Activated CD4-positive, alpha-beta T cell treated with anti-CD3 and anti-CD28 coated beads for 4 hours (primary cell): ENCODE data around the gene TRAPPC4.
A peak's percentile ranks its signal among the peaks of the same experiment; 100 is the strongest.
"Not testable (repeated sequence)": the region's sequence is repeated elsewhere in the genome, so short reads cannot be mapped to it uniquely, and the experiment has no call there.

Experiments used
- DNase-seq, 2 donors: peaks; one replicate each; pipeline ENCODE4 v3.0.0-alpha.2; 2020

TRAPPC4 gene, protein sequence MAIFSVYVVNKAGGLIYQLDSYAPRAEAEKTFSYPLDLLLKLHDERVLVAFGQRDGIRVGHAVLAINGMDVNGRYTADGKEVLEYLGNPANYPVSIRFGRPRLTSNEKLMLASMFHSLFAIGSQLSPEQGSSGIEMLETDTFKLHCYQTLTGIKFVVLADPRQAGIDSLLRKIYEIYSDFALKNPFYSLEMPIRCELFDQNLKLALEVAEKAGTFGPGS

DNA sequence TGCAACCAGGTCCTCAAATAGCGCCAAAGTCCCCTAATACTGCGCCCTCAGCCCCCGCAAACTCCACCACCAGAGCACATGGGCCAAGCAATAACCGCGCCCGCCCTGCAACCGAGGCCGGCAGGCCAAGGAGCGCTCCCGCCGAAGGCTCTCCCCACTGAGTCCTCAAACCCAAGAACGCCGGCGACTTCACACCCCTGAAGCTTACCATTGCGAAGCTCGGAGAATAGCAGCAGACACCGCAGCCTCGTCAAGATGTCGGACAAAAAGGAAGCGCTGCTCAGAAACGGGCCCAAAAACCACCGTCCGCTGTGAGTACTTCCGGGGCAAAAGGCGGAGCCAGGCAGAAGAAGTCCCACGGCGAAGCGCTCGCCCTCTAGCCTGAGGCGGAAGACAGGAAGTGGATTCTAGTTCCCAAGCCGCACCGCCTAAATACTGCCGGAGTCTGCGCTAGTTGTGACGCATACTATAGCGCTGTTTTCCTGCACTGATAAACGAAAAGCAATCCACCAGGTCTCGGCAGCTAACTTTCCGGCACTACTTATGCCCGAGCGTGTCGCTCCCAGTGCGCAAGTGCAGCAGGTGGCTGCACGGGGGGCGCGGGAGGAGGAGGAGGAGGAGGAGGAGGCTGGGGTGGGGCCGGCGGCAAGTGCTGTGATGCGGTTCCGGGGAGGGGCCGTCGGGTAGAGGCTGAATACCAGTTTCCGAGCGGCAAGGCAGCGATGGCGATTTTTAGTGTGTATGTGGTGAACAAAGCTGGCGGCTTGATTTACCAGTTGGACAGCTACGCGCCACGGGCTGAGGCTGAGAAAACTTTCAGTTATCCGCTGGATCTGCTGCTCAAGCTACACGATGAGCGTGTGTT is at the start of gene TRAPPC4, which contains the start of gene RPS25:
TSS of gene TRAPPC4 (plus strand) at position 693 of the 865 bp plus-strand sequence. CDS start at position 723, 30 bp downstream.
TSS of gene RPS25 (minus strand) at position 270 of the 865 bp plus-strand sequence. CDS start at position 211, 59 bp downstream.
- DNase-seq: peak; percentile 91 to 95

DNA sequence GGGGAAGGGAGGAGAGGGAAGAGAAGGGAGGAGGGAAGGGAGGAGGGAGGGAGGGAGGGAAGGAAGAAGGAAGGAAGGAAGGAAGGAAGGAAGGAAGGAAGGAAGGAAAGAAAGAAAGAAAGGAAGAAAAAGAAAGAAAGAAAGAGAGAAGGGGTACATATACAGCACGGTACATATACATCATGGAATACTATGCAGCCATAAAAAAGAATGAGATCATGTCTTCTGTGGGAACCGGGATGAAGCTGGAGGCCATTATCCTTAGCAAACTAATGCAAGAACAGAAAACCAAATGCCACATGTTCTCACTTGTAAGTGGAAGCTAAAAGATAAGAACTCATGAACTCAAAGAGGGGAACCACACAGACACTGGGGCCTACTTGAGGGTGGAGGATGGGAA is 49.1 kb upstream of the TRAPPC4 start:
- not testable (repeated sequence) for DNase-seq

DNA sequence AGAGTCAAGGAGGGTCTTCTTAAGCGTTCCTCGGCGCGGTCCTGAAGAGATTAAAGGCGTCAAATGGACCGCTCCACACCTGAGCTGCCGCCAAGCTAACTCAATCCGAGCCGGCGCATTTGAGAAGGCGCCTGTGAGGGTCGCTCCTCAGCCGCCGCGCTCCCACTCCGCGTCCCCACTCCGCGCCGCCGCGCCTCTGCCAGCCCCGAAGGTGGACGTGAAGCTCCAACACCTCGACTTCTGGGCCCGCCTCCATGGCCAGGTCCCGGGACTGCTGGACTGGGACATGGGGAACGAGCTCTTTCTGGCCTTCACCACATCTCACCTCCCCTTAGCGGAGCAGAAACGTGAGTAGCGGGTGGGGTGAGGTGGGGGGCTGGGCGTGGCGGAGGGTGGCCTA is 46.9 kb upstream of the TRAPPC4 start, which contains the start of gene FOXR1:
TSS of gene FOXR1 (plus strand) at position 116 of the 400 bp plus-strand sequence. CDS start at position 287, 171 bp downstream.
- no peak for DNase-seq

DNA sequence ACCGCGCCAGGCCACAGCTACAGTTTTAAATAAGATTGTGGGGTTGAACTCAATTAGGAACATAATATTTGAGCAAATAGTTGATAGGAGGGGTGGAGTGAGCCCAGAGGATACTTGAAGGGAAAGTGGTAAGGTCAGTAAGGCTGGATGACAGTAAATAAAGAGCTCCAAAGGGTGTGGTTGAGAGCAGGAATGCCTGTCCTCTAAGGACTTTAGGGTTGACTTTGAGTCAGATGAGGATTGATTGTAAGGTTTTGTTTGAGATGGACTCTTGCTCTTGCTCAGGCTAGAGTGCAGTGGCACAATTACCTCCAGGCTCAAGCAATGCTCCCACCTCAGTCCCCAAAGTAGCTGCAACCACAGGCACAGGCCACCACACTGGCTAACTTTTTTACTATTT is 44.6 kb upstream of the TRAPPC4 start:
- DNase-seq: no peak

DNA sequence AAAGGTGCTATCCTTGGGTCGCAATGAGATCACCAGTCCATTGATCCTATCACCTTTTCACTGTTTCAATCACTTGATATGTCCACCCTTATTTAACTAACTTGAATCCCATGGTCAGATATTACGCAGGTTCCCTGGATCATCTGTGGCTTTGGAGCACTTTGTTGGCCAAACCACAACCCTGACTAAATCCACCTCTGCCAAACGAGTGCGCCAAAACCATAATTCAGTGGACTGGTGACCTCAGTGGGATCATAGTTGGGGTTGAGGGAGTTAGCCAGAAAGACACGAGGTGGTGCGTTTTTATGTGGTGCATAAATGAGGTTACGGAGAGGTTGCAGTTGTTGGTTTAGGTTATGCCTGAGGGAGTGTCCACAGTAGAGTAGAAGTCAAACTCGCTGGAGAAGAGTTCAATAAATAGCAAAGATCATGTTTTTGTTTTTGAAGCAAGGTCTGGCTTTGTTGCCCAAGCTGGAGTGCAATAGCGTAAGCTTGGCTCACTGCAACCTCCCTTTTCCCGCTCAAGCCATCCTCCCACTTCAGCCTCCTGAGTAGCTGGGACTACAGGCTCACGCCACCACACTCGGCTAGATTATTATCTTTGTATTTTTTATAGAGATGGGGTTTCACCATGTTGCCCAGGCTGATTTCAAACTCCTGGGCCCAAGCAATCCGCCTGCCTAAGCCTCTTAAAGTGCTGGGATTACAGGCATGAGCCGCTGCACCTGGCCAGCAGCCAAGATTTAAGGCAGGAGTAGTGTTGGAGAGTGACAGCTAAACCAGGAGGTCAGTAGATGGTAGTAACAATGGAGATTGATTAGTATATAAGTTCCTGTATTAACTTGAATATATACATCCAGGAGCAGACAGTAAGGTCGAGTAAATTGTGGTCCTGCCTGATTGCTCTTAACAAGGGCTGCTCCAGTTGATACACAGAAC is 42.5 kb upstream of the TRAPPC4 start:
- DNase-seq: no peak

DNA sequence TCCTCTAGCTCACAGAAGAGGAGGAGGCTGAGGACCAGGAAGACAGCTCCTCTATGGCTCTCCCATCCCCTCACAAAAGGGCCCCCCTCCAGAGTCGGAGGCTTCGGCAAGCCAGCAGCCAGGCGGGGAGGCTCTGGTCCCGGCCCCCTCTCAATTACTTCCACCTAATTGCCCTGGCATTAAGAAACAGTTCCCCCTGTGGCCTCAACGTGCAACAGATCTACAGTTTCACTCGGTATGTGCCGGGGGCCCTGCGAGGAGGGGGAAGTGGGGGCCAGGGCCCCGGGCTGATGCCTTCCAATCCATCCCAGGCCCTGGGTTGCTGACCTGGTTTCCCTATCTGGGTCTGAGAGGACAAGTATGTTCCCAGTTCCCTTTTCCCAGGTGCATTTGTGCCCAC is 39.1 kb upstream of the TRAPPC4 start:
- no peak for DNase-seq

DNA sequence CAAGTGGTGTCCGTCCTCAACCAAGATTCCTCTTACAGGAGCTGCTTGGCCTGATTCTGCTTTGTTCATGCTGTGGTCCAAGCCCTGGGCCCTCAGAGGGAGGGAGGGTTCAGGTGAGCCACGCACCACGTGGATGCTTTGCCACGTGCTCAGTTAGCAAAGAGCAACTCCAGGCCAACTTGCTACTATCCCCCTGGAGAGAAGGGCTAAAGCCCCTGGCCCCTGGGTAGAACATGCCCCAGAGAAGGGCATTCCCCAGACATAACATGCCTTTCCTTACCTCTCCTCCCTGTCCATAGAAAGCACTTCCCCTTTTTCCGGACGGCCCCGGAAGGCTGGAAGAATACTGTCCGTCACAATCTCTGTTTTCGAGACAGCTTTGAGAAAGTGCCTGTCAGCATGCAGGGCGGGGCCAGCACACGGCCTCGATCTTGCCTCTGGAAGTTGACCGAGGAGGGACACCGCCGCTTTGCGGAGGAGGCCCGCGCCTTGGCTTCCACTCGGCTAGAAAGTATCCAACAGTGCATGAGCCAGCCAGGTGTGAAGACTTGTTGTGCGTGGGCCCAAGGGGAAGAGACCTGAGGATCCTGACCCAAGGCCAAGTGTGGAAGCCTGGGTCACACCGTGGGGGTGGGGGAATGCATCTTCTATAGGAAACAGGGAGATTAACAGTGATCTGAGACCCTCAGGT is 38.2 kb upstream of the TRAPPC4 start:
- no peak for DNase-seq

DNA sequence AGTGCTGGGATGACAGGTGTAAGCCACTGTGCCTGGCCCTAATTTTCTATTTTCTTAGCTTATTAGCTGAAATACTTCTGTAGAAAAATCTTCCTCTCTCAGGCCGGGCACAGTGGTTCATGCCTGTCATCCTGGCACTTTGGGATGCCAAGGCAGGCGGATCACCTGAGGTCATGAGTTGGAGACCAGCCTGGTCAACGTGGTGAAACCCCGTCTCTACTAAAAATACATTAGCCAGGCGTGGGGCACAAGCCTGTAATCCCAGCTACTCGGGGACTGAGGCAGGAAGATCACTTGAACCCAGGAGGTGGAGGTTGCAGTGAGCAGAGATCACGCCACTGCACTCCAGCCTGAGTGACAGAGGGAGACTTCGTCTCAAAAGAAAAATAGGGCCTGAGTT is 34.2 kb upstream of the TRAPPC4 start:
- DNase-seq: not testable (repeated sequence)

DNA sequence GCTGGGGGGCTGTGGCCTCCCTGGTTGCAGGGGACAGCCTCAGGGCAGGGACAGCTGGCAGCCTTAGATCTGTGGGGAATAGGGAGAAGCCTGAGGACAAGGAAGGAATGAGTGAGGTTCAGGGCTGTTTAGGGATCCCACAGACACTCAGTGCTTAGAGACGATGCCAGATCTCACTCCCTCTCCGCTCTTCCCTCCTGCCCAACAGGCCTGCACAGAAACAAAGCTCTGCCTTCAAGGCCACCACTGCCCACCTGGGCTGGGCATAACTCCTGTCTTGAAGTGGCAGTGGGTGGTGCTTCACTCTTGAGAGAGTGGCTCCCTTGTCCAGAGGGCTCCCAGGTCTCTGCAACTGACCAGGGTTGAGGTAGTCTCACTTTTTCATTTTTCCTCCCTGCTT is 33.7 kb upstream of the TRAPPC4 start:
- DNase-seq: no peak

DNA sequence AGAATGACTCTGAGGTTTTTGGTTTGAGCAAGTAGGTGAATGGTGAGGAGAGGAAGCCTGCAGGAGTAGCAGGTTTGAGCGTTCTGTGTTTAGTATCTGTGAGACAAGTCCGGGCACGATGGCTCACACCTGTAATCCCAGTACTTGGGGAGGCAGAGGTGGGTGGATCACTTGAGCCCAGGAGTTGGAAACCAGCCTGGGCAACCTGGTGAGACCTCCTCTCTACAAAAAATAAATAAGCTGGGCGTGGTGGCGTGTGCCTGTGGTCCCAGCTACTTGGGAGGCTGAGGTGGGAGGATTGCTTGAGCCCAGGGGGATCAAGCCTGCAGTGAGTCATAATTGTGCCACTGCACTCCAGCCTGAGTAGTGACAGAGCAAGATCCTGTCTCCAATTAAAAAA is 30.3 kb upstream of the TRAPPC4 start:
- DNase-seq: no peak

DNA sequence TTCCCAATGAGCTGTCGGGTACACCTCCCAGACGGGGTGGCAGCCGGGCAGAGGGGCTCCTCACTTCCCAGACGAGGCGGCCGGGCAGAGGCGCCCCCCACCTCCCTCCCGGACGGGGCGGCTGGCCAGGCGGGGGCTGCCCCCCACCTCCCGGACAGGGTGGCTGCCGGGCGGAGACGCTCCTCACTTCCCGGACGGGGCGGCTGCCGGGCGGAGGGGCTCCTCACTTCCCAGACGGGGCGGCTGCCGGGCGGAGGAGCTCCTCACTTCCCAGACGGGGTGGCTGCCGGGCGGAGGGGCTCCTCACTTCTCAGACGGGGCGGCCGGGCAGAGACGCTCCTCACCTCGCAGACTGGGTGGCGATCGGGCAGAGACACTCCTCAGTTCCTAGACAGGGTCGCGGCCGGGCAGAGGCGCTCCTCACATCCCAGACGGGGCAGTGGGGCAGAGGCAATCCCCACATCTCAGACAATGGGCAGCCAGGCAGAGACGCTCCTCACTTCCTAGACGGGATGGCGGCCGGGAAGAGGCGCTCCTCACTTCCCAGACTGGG is 27.0 kb upstream of the TRAPPC4 start:
- not testable (repeated sequence) for DNase-seq

DNA sequence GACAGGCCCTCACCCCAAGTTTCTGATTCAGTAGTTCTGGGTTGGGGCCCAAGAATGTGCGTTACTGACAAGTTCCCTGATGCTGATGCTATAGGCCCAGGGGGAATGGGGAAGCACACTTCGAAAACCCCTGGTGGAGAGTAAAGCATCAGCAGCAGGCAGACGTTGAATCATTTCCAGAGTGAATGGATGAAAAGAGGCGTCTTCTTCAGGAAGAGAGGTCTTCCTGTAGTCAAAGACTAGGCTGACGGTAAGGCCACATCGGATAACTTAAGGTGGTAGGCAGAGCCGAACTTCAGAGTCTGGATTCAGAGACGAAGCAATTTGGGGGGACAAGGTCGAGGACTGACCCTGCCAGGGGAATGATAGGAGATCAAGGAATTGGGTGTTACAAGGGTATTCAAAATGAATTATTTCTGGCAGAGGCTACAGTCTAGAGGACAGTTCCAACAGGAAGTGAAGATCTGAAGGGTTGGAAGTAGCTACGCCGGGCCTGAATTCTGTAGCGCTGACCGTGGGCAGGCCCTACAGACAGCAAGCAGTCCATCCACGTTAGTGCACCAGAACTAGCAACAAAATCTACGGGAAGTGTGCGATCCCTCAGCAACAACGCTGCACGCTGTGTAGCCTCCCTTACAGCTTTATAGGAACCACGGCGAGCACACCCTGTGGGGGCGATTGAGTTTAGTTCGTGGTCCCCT is 21.5 kb upstream of the TRAPPC4 start:
- DNase-seq: peak; percentile 8 to 37

DNA sequence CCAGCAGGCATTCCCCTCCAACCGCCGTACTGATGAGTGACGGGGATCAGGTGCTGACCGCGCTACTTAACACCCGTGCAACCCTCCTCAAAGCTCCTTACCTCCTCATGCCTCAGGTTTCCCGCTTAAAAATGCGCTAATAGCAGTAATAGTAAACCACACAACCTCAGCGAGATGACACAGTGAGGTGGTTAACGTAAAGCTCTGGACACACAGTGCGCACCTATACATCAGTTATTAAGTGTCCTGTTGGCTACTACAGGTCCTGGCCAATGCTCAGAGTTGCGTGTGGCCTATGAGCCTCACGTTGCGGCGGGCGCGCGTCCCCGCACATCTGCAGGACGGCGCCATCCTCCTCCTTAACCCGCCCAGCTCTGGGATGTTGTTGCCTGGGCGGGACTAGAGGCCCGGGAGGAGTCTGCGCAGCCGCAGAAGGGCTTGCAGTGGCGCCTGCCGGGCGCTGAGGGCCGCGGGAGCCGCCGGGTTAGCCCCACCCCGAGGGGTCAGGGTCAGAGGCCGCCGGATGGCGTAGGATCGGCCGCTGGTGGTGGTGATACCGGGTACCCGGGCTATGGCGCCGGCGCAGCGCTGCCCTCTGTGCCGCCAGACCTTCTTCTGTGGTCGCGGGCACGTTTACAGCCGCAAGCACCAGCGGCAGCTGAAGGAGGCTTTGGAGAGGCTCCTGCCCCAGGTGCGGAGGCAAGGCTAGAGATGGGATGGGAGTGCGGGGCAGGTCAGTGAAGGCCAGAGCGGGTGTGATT is 20.8 kb upstream of the TRAPPC4 start, which contains the start of gene CENATAC:
TSS of gene CENATAC (plus strand) at position 512 of the 761 bp plus-strand sequence. CDS start at position 572, 60 bp downstream.
- DNase-seq: peak; percentile 95

DNA sequence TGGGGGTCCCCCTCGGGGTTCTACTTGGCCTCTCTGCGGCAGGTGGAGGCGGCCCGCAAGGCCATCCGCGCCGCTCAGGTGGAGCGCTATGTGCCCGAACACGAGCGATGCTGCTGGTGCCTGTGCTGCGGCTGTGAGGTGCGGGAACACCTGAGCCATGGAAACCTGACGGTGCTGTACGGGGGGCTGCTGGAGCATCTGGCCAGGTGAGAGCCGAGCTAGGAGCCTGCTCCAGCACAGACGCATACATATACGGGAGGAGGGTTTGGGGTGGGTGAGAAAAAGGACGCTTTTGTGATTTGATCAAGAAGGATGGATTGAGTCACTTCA is 20.2 kb upstream of the TRAPPC4 start:
- no peak for DNase-seq

DNA sequence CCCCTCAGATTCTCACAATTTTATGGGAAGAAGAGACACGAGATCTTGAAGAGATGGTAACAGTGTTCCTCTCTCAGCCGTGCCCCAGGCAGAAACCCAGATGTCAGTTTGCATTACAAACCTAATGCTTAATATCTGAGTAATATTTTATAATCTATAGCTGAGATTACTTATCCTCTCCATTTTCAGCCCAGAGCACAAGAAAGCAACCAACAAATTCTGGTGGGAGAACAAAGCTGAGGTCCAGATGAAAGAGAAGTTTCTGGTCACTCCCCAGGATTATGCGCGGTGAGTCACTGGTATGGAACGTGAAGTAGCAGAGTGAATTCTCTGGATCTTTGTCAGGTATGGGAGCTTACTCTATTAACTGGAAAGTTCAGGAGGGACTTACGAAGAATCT is 19.7 kb upstream of the TRAPPC4 start:
- no peak for DNase-seq

DNA sequence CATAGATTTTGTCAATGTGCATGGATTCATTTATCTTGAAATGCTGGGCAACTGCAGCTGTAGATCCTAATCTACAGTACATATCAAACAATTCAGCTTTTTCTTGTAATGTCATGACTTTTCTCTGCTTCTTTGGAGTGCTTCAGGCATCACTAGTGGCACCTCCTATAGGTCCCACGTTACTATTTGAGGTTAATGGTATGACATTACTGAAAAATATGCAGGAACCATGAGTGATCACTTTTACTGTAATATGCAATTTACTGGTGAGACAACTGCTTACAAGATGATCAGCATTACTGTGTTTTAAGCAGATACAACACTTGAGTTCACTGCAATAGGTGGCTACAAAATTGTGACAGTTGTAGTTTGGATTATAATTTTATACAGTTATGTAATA is 17.7 kb upstream of the TRAPPC4 start:
- DNase-seq: no peak

DNA sequence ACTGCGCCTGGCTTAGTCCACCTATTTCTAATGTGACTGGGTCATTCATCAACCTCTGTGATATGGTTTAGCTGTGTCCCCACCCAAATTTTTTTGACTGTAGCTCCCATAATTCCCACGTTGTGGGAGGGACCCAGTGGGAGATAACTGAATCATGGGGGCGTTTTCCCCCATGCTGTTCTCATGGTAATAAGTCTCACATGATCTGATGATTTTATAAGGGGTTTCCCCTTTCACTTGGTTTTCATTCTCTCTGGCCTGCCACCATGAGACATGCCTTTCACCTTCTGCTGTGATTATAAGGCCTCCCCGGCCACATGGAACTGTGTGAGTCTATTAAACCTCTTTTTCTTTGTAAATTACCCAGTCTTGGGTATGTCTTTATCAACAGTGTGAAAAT is 11.9 kb upstream of the TRAPPC4 start:
- DNase-seq: no peak

DNA sequence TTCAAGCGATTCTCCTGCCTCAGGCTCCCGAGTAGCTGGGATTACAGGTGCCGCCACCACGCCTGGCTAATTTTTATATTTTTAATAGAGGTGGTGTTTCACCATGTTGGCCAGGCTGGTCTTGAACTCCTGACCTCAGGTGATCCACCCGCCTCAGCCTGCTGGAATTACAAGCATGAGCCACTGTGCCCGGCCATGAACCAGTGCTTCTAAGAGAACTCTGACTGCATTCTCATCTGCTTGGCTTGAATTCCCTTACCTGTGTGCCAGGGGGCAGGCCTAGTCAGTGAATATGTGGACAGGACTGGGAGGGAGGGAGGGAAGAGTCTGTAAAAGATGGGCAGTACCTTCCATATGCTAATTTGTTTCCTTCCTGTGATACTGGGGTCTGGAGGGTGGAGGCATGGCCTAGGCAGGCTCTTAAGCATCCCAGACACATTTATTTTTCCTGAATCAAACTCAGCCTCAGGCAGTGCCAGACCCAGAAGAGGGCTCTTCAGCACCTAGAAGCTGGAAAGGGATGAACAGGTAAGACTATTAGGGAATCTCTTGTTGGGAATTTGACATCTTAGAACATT is 7.0 kb upstream of the TRAPPC4 start:
- no peak for DNase-seq

DNA sequence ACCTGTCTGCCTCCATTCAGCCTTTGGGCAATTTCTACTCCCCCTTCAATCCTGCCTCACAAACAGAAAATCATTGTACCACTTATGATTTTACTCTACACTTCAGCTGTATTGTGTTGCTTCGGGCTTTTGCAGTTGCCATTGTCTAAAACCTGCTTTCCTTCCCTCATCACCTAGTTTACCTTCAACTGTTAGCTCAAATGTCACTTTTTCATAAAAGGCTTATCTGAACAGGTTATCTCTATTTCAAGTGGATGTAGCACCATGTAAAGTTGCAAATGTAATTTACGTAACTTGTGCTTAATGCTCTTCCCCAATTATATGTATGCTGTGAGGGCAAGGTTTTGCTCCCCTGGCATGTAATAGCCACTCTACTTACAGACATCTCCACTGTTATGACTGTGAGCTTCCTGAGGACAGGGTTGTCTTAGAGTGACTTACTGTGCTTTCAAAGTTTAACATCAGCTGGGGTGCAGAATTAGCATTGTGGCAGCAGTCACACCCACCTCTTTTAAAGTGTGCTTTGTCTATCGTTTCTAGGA is 5.9 kb upstream of the TRAPPC4 start:
- no peak for DNase-seq
